ENCODE measurements around the gene C1QTNF9. TPM values are rescaled to one million over a fixed set of nuclear protein-coding genes. Genes with fewer than 3 reads are reported as not detected.
"Not testable (repeated sequence)": the region's sequence is repeated elsewhere in the genome, so short reads cannot be mapped to it uniquely, and the experiment has no call there.

The C1QTNF9 gene
- total RNA-seq, 1 donor from 2014 or later, result 4.5 TPM

GRCh38 chr13:24349778-24350664, 40.6 kb downstream of the C1QTNF9 start:
- intact Hi-C loops (cut with DNase I), result loop anchor here (10.0 kb wide), 1 partner anchor 1415 kb away; no protein-coding TSS in a partner anchor
- DNase-seq (ENCODE audit: missing footprints); ATAC-seq: not testable (repeated sequence)

- intact Hi-C loops (cut with DNase I), result loop anchor here (10.0 kb wide), 1 partner anchor 1417 kb away; no protein-coding TSS in a partner anchor
- ATAC-seq, result no peak
- no peak for DNase-seq (ENCODE audit: missing footprints)
These were observed 42.0 kb downstream of the C1QTNF9 start for GRCh38 chr13:24351423-24351822.

- ATAC-seq, result no peak
- intact Hi-C loops (cut with DNase I), result loop anchor here (10.0 kb wide), 1 partner anchor 1419 kb away; no protein-coding TSS in a partner anchor
- DNase-seq (ENCODE audit: missing footprints), result no peak
These were observed 44.4 kb downstream of the C1QTNF9 start for GRCh38 chr13:24353736-24354135.

GRCh38 chr13:24355103-24355502, 45.7 kb downstream of the C1QTNF9 start:
- no peak for ATAC-seq
- no peak for DNase-seq (ENCODE audit: missing footprints)
- intact Hi-C loops (cut with DNase I), result loop anchor here (10.0 kb wide), 1 partner anchor 1420 kb away; no protein-coding TSS in a partner anchor

GRCh38 chr13:24356270-24356669, 46.9 kb downstream of the C1QTNF9 start:
- intact Hi-C loops (cut with DNase I), result loop anchor here (10.0 kb wide), 1 partner anchor 1421 kb away; no protein-coding TSS in a partner anchor
- no peak for DNase-seq (ENCODE audit: missing footprints)
- ATAC-seq, result no peak

- no peak for ATAC-seq
- no peak for DNase-seq (ENCODE audit: missing footprints)
- intact Hi-C loops (cut with DNase I), result loop anchor here (10.0 kb wide), 1 partner anchor 1422 kb away; no protein-coding TSS in a partner anchor
These were observed 47.5 kb downstream of the C1QTNF9 start for GRCh38 chr13:24356837-24357236.

GRCh38 chr13:24357756-24358155, 48.4 kb downstream of the C1QTNF9 start:
- no peak for DNase-seq (ENCODE audit: missing footprints)
- intact Hi-C loops (cut with DNase I), result loop anchor here (10.0 kb wide), 1 partner anchor 1423 kb away; no protein-coding TSS in a partner anchor
- ATAC-seq, result no peak

- ATAC-seq; DNase-seq (ENCODE audit: missing footprints): not testable (repeated sequence)
- intact Hi-C loops (cut with DNase I), result loop anchor here (10.0 kb wide), 1 partner anchor 1424 kb away; no protein-coding TSS in a partner anchor
These were observed 49.5 kb downstream of the C1QTNF9 start for GRCh38 chr13:24358836-24359235.

- DNase-seq (ENCODE audit: missing footprints); ATAC-seq: not testable (repeated sequence)
- intact Hi-C loops (cut with DNase I), result loop anchor here (10.0 kb wide), 1 partner anchor 1424 kb away; no protein-coding TSS in a partner anchor
These were observed 49.9 kb downstream of the C1QTNF9 start for GRCh38 chr13:24359252-24359651.

- ATAC-seq (no peak), DNase-seq (ENCODE audit: missing footprints) (no peak)
- intact Hi-C loops (cut with DNase I), result no loop called here
These were observed 50.7 kb downstream of the C1QTNF9 start for GRCh38 chr13:24360106-24360505.

- intact Hi-C loops (cut with DNase I), result no loop called here
- ATAC-seq (no peak), DNase-seq (ENCODE audit: missing footprints) (no peak)
These were observed 51.7 kb downstream of the C1QTNF9 start for GRCh38 chr13:24361113-24361512.

GRCh38 chr13:24361852-24362366, 52.5 kb downstream of the C1QTNF9 start:
- no peak for ATAC-seq
- DNase-seq (ENCODE audit: missing footprints), result no peak
- intact Hi-C loops (cut with DNase I), result no loop called here

- DNase-seq (ENCODE audit: missing footprints), result no peak
- ATAC-seq, result no peak
- intact Hi-C loops (cut with DNase I), result no loop called here
These were observed 53.1 kb downstream of the C1QTNF9 start for GRCh38 chr13:24362435-24362952.

- intact Hi-C loops (cut with DNase I), result no loop called here
- no peak for DNase-seq (ENCODE audit: missing footprints)
These were observed 55.8 kb downstream of the C1QTNF9 start for GRCh38 chr13:24365191-24365590.

GRCh38 chr13:24366315-24366714, 56.9 kb downstream of the C1QTNF9 start:
- ATAC-seq; intact Hi-C loops (cut with DNase I); DNase-seq (ENCODE audit: missing footprints): not testable (repeated sequence)

More at GRCh38 chr13:24365191-24365590, 55.8 kb downstream of the C1QTNF9 start:
- ATAC-seq, result no peak

- intact Hi-C loops (cut with DNase I); DNase-seq (ENCODE audit: missing footprints); ATAC-seq: not testable (repeated sequence)
These were observed 61.9 kb downstream of the C1QTNF9 start for GRCh38 chr13:24371273-24371672.

Data from Right ventricle myocardium inferior (tissue), 1 donor.